CD4-positive, alpha-beta T cell treated with Interleukin-6 at 100 ng/mL for 8 hours (primary cell): Measurements from ENCODE around the gene BCL2L11.

Experiments used
- DNase-seq: peaks from one replicate; pipeline ENCODE4 v3.0.0-alpha.2; 2020; ENCODE audit warnings: mixed read lengths, low spot score

Gene BCL2L11

GRCh38 chr2:111117598-111118480 lies 2.9 kb upstream of the BCL2L11 start:
- DNase-seq, result no peak

DNA sequence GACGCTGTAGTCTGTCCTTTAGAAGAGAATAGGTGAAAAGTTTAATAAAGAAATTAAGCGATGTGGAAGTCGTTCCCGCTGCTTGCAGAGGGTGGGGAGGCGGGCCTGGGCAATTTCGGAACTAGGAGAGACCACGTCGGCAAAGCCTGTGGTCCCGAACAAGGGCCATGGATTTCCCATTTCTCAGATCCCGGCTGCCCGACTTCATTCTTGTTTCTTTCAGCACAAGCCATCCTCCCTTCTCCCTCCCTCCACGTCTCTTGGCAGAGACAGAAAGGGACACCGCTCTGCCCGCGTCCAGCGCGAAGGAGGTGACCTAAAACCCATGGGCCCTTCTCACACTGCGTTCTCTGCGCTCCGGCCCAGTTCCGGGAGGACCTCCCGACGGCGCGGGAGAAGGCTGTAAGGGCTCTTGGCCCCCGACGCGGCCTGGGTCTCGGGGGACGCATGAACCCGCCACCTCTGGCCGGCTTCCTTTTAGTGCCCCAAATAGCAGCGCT lies 2.2 kb upstream of the BCL2L11 start:
- DNase-seq, result no peak

DNA sequence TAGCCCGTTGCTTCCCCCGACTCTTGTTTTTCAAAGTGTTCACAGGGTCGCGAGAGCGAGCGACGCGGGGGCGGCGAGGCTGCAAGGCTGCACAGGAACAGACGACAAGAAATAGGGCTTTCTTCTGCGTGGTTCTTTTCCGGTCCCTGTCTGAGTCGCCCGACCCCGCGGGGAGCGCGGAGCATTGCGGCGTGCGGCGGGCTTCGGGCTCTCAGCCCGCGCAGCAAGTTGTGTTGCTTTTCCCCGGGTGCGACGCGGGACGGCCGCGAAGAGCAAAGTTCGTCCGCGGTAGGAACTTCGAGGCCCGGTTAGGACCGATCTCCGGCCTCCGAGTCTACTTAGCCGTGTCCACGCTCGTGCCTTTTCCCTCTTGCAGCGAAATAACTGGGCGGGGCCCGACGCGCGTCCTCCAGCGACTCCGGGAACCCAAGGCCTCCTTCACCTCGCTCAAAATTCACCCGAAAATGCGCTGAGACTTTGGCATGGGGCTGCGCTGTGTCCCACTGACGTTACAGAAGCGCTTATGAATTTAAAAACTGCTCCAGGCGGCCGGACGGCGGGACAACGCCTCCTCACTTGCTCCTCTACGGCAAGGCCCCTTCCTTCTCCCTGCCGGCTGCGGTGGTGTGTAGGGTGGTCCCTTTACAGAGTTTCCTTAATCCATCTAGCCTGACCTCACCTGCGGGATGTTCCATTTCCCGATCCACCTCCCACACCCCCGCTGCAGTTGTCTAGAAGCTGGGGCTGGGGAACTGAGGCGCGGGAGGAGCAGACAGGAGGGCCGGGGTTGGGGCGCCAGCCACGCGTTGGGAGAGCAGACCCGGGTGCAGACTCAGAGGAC lies 1.5 kb upstream of the BCL2L11 start:
- peak; percentile 5 for DNase-seq

DNA sequence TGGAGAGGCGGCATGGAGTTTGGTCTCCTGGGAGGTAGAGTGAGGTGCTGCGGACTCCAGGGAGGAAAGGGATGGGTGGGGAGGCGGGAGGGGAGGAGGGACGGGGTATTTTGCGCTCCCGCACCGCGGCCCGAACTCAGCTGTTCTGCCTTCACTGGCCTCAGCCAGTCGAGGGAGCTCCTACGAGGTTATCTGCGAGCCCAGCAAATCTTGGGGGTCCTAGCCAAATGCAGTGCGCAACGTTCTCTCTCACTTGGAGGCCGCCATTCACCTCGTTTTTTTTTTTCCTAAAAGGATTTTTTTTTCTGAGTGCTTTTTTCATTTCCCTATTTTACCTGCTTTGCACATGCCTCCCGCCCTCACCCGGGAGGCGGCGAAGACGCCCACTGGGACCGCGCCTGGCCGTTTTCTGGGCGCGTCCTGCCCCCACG lies 877 bp upstream of the BCL2L11 start:
- no peak for DNase-seq

DNA sequence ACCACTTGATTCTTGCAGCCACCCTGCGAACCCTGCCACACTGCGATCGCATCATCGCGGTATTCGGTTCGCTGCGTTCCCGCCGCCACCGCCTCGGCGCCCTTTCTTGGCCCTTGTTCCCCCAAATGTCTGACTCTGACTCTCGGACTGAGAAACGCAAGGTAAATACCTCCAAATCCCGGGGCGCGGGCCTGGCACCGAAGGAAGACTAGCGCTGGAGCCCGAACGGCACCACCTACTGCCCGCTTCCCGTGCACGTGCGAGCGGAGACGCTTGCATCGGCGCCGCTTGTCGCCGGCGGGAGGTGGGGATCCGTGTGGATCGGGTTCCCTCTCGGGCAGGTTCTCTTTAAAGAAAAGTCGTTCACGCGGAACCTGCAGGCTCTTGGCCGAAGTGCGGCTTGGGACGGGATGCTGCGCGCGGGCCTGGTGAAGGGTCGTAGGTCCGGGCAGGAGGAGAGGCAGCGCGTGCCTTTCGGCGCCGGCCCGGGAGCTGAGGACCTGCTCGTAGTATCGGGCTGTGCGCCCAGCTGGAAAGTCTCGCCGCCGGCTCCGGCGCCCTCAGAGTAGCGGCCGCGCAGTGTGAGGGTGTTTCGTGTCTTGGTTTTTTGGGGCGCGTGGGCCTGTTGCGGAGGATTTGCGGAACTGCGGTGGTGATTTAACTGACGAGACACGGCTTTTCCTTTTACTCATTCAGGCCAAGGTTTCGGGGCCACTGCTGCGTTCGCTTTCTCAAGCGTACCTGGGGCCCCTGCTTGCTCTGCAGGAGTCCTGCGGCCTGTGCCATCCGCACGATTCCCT lies 514 bp downstream of the BCL2L11 start:
- DNase-seq, result peak; percentile 15

GRCh38 chr2:111121828-111122630 lies 1.3 kb downstream of the BCL2L11 start:
- DNase-seq, result peak; percentile 74

GRCh38 chr2:111122631-111123421 lies 2.1 kb downstream of the BCL2L11 start:
- no peak for DNase-seq

DNA sequence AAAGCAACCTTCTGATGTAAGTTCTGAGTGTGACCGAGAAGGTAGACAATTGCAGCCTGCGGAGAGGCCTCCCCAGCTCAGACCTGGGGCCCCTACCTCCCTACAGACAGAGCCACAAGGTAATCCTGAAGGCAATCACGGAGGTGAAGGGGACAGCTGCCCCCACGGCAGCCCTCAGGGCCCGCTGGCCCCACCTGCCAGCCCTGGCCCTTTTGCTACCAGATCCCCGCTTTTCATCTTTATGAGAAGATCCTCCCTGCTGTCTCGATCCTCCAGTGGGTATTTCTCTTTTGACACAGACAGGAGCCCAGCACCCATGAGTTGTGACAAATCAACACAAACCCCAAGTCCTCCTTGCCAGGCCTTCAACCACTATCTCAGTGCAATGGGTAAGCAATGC lies 3.0 kb downstream of the BCL2L11 start:
- DNase-seq, result no peak

GRCh38 chr2:111126581-111126980 lies 5.9 kb downstream of the BCL2L11 start:
- DNase-seq, result no peak

GRCh38 chr2:111127351-111127750 lies 6.6 kb downstream of the BCL2L11 start:
- no peak for DNase-seq

GRCh38 chr2:111128096-111128495 lies 7.4 kb downstream of the BCL2L11 start:
- DNase-seq, result no peak

GRCh38 chr2:111133603-111134002 lies 12.9 kb downstream of the BCL2L11 start:
- DNase-seq, result no peak

DNA sequence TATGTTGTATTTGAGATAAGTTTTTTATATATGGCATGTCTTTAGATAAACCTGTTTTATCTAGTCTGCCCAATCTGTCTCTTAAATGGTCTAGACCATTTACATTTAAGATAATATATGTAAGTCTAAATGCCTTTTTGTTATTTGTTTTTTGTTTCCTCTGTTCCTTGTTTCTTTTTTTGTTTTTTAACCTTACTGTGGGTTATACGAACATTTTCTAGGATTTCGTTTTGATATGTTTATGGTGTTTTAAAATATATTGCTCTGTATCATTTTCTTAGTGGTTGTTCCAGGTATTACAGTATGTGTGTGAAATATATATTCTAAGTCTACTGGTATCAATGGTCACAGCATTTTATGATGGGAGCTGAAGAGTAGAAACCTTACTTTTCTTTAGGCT lies 13.3 kb downstream of the BCL2L11 start:
- no peak for DNase-seq

DNA sequence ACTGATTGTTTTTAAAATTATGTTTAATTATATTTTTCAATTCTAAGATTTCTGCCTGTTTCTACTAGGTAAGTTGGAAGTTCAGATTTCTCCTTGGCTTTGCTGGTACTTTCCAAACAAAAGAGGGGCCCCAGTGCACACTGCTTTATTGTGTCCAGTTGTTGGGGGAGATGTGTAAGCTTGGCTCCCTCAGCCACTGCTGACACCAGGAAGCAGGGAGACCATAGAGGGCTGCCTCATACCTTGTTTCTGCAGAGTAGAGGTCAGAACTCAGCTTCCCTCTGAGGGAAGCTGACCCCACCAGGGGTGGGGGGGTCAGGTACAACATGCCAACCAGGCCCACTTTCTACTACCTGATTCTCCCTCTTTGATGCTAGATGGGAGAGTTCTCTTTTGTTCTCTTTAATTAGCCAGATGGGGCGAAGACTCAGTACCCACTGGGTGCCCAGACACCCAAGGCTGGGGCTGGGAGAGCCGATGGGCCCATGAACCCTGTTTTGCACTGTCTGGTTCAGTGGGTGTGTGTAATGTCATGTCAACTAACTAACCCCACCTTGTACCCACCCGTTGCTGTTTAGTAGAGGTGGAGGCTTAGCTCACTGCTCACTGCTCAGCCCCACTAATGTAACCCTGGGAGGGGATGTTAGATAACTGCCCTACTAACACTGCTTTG lies 14.7 kb downstream of the BCL2L11 start:
- DNase-seq, result no peak

- no peak for DNase-seq
Observed at GRCh38 chr2:111135910-111136297, 15.2 kb downstream of the BCL2L11 start.

GRCh38 chr2:111138839-111139238 lies 18.1 kb downstream of the BCL2L11 start:
- no peak for DNase-seq

- no peak for DNase-seq
Observed at GRCh38 chr2:111139637-111140317, 19.1 kb downstream of the BCL2L11 start.

DNA sequence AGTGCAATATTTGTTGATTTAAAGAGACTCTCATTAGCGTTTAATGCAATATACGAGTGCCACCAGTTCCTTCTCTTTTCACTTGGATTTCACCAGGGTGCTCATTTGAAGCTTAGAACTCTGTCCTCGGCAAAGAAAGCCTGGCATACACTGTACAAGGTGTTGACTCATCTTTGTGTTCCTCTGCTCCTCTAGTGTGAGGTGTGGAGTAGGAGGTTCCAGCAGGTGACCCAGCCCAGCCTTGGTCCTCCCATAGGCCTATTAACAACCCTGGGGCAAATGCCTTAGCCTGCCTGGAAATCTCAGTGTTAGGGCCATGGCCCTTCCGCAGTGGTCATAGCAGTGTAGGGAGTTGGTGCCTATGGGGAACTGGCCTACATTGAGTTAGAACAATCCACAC lies 20.1 kb downstream of the BCL2L11 start:
- DNase-seq, result no peak

DNA sequence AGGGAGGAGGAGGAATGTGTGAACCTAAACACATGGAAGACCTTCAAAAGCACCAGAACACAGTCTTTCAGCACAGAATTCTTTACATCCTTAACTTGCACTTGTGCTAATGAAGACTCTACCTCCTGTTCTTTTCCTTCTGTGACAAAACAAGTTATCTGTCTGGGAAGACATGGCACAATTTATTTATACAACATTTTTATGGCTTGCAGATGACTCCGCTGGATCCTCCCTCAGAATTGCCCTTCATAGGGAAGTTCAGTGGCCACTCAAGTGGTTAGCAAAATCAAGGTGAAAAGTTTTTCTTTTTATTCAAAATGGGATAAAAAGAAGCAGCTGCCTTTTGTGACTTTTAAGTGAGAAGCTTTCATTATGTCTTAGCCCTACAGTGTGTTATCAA lies 21.4 kb downstream of the BCL2L11 start:
- DNase-seq, result no peak
